ENCODE data around the gene NANOS1.

DNA sequence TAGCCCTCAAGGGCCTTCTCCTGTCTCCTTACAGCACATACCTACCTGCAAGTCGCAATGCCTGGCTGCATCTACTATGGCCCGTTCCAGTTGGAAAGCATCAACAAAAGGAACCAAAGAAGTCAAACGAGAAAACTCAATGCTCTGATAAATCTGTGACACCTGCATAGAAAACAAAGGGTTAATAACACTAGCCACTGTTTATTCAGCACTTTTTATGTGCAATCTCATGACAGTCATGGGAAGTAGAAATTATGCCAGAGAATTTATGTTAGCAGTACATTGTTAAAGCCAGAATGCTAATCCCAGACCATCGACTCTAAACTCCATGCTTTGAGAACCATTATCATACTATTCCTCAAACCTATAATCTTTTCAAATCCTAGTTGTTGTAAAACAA, 30.0 kb downstream of the NANOS1 start:
- TF ChIP-seq POLR2A (IDR thresholded peaks at IDR 0.05) (no peak), CTCF (IDR thresholded peaks at IDR 0.05) (no peak)
